ACC112 (cell line): ENCODE results near the gene KHK.

Experiments
- H2AFZ ChIP-seq: fragments of 200-600 bp; sonication (generic); one replicate; pipeline ENCODE4 v1.6.0; 2017; ENCODE audit warnings: antibody characterized with exemption, low read length; ENCODE audit not compliant: unreplicated experiment
- H3K27ac ChIP-seq: fragments of 200-600 bp; sonication (generic); 2 replicates; pipeline ENCODE4 v1.5.1; 2014; ENCODE audit warnings: low read depth, mild to moderate bottlenecking, antibody characterized with exemption, low read length, moderate library complexity
- H3K27me3 ChIP-seq: fragments of 200-600 bp; sonication (generic); 2 replicates; pipeline ENCODE4 v1.6.1; 2014; ENCODE audit warnings: mild to moderate bottlenecking, antibody characterized with exemption, low read length, moderate library complexity, mixed read lengths; ENCODE audit not compliant: insufficient read depth
- H3K36me3 ChIP-seq: fragments of 200-600 bp; sonication (generic); 2 replicates; pipeline ENCODE4 v1.6.1; 2016; ENCODE audit warnings: mild to moderate bottlenecking, antibody characterized with exemption, low read length, moderate library complexity, mixed read lengths; ENCODE audit not compliant: insufficient read depth
- H3K4me1 ChIP-seq: fragments of 200-600 bp; sonication (generic); one replicate; pipeline ENCODE4 v1.6.1; 2016; ENCODE audit warnings: low read length, mixed read lengths; ENCODE audit not compliant: insufficient read depth, unreplicated experiment, control insufficient read depth
- H3K4me3 ChIP-seq: fragments of 200-600 bp; sonication (generic); 2 replicates; pipeline ENCODE4 v1.5.1; 2014; ENCODE audit warnings: mild to moderate bottlenecking, low read depth, low read length
- H3K79me2 ChIP-seq: fragments of 200-600 bp; sonication (generic); one replicate; pipeline ENCODE4 v1.6.0; 2016; ENCODE audit warnings: low read length; ENCODE audit not compliant: control insufficient read depth, unreplicated experiment, insufficient read depth

KHK gene

DNA sequence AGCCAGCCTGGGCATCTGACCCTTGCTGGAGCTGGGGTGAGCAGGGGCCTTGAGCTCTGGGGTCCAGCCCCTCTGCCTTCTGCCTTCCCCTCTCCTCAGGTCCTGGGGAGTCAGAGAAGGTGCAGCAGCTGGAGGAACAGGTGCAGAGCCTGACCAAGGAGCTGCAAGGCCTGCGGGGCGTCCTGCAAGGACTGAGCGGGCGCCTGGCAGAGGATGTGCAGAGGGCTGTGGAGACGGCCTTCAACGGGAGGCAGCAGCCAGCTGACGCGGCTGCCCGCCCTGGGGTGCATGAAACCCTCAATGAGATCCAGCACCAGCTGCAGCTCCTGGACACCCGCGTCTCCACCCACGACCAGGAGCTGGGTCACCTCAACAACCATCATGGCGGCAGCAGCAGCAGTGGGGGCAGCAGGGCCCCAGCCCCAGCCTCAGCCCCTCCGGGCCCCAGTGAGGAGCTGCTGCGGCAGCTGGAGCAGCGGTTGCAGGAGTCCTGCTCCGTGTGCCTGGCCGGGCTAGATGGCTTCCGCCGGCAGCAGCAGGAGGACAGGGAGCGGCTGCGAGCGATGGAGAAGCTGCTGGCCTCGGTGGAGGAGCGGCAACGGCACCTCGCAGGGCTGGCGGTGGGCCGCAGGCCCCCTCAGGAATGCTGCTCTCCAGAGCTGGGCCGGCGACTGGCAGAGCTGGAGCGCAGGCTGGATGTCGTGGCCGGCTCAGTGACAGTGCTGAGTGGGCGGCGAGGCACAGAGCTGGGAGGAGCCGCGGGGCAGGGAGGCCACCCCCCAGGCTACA is 4.4 kb upstream of the KHK start:
- Histone ChIP-seq H3K27me3 (no peaks in the 10 kb centered on the region), H3K4me1 (peaks cover 24% of the 10 kb centered on the region), H3K36me3 (no peaks in the 10 kb centered on the region), H3K79me2 (peaks cover 25% of the 10 kb centered on the region), H3K27ac (no peak overlapping the region), H2AFZ (no peak overlapping the region), H3K4me3 (no peak overlapping the region)

DNA sequence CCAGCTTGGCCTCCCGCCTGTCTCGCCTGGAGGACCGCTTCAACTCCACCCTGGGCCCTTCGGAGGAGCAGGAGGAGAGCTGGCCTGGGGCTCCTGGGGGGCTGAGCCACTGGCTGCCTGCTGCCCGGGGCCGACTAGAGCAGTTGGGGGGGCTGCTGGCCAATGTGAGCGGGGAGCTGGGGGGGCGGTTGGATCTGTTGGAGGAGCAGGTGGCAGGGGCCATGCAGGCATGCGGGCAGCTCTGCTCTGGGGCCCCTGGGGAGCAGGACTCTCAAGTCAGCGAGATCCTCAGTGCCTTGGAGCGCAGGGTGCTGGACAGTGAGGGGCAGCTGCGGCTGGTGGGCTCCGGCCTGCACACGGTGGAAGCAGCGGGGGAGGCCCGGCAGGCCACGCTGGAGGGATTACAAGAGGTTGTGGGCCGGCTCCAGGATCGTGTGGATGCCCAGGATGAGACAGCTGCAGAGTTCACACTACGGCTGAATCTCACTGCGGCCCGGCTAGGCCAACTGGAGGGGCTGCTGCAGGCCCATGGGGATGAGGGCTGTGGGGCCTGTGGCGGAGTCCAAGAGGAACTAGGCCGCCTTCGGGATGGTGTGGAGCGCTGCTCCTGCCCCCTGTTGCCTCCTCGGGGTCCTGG is 3.7 kb upstream of the KHK start:
- H3K79me2 ChIP-seq: peaks cover 25% of the 10 kb centered on the region
- H3K4me1 ChIP-seq: peaks cover 23% of the 10 kb centered on the region
- no peaks in the 10 kb centered on the region for H3K27me3 ChIP-seq
- no peaks in the 10 kb centered on the region for H3K36me3 ChIP-seq
- no peak overlapping the region for H3K4me3 ChIP-seq
- H3K27ac ChIP-seq: no peak overlapping the region
- H2AFZ ChIP-seq: no peak overlapping the region

DNA sequence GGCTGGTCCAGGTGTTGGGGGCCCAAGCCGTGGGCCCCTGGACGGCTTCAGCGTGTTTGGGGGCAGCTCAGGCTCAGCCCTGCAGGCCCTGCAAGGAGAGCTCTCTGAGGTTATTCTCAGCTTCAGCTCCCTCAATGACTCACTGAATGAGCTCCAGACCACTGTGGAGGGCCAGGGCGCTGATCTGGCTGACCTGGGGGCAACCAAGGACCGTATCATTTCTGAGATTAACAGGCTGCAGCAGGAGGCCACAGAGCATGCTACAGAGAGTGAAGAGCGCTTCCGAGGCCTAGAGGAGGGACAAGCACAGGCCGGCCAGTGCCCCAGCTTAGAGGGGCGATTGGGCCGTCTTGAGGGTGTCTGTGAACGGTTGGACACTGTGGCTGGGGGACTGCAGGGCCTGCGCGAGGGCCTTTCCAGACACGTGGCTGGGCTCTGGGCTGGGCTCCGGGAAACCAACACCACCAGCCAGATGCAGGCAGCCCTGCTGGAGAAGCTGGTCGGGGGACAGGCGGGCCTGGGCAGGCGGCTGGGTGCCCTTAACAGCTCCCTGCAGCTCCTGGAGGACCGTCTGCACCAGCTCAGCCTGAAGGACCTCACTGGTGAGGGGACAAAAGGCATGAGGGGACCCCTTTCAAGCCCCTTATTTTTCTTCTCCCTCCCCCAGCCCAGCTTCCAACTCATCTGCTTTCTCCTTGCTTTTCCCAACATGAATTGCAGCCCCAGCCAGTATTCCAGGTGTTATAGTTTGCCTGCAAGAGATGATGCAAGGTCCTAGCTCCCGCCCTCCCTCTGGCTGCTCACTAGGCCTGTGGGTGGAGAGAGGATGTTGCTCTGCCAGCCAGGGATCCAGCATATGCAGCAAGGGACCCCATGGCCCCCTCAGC is 2.9 kb upstream of the KHK start:
- no peaks in the 10 kb centered on the region for H3K36me3 ChIP-seq
- H3K4me3 ChIP-seq: no peak overlapping the region
- H3K4me1 ChIP-seq: peaks cover 21% of the 10 kb centered on the region
- H2AFZ ChIP-seq: no peak overlapping the region
- no peaks in the 10 kb centered on the region for H3K27me3 ChIP-seq
- no peak overlapping the region for H3K27ac ChIP-seq
- H3K79me2 ChIP-seq: peaks cover 23% of the 10 kb centered on the region

DNA sequence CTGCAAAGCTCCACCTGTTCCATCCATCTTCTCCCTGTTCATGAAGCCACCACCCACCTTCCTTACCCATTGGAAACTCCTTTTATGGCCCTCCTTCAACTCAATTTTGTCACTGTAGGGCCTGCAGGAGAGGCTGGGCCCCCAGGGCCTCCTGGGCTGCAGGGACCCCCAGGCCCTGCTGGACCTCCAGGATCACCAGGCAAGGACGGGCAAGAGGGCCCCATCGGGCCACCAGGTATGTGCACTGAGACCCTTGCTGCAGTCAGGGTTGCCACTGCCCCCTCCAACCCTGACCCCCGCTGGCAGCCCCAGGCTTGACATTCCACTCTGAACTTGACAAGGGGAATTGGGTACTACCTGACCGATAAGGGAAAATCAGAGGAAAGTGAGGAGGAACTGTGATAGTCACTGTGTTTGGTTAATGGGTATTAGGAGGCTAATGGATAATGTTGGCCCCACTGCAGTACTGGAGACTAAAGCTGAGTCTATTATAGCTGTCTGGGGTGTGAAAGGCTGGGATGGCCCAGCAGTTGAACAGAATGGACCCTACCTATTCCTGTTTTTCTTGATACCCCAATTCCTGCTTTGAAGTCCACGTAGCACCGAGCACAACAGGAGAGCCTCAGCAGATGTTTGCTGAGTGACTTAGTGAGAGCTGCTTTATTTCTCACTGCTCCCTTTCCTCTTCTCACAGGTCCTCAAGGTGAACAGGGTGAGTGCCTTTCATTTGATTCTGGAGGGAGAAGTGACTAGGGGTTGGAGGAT is 2.1 kb upstream of the KHK start:
- Histone ChIP-seq H3K4me1 (peaks cover 21% of the 10 kb centered on the region), H3K4me3 (no peak overlapping the region), H3K79me2 (peaks cover 15% of the 10 kb centered on the region), H3K27ac (no peak overlapping the region), H3K27me3 (no peaks in the 10 kb centered on the region), H2AFZ (no peak overlapping the region), H3K36me3 (no peaks in the 10 kb centered on the region)

DNA sequence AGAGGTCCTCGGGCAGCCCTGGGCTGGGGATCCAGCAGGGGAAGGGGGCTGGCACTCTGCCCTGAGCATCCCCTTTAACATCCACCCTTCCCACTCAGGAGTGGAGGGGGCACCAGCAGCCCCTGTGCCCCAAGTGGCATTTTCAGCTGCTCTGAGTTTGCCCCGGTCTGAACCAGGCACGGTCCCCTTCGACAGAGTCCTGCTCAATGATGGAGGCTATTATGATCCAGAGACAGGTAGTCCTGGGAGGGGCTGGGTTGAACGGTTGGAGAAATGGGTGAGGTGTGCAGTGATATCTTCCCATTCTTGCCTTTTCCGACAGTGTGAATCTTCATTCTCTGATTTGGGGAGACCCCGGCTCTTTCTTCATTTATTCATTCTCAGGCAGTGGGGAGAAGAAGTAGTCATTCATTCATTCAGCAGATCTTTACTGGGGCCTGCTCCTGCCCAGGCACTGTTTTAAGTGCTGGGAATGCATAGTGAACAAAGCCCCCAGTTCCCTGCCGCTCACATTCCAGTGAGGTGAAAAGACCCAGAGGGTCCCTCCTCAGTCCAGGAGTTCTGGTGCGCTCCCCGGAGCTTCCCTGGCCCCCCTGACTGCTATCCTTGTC is 1.4 kb upstream of the KHK start:
- H3K27ac ChIP-seq: no peak overlapping the region
- peaks cover 8% of the 10 kb centered on the region for H3K79me2 ChIP-seq
- H3K27me3 ChIP-seq: no peaks in the 10 kb centered on the region
- no peaks in the 10 kb centered on the region for H3K36me3 ChIP-seq
- peaks cover 16% of the 10 kb centered on the region for H3K4me1 ChIP-seq
- H2AFZ ChIP-seq: no peak overlapping the region
- H3K4me3 ChIP-seq: peak overlapping the region; percentile 94

DNA sequence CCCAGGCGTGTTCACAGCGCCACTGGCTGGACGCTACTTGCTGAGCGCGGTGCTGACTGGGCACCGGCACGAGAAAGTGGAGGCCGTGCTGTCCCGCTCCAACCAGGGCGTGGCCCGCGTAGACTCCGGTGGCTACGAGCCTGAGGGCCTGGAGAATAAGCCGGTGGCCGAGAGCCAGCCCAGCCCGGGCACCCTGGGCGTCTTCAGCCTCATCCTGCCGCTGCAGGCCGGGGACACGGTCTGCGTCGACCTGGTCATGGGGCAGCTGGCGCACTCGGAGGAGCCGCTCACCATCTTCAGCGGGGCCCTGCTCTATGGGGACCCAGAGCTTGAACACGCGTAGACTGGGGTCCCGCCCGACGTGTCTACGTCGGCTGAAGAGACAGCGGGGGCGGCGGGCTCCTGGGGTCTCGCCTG is 891 bp upstream of the KHK start:
- Histone ChIP-seq H3K36me3 (no peaks in the 10 kb centered on the region), H2AFZ (peak overlapping the region; percentile 90), H3K27ac (0 out of 2 replicates have a peak overlapping the region, but pooled peaks have one; percentile 39), H3K79me2 (peaks cover 3% of the 10 kb centered on the region), H3K27me3 (no peaks in the 10 kb centered on the region), H3K4me3 (peak overlapping the region; percentile 94), H3K4me1 (peaks cover 10% of the 10 kb centered on the region)

DNA sequence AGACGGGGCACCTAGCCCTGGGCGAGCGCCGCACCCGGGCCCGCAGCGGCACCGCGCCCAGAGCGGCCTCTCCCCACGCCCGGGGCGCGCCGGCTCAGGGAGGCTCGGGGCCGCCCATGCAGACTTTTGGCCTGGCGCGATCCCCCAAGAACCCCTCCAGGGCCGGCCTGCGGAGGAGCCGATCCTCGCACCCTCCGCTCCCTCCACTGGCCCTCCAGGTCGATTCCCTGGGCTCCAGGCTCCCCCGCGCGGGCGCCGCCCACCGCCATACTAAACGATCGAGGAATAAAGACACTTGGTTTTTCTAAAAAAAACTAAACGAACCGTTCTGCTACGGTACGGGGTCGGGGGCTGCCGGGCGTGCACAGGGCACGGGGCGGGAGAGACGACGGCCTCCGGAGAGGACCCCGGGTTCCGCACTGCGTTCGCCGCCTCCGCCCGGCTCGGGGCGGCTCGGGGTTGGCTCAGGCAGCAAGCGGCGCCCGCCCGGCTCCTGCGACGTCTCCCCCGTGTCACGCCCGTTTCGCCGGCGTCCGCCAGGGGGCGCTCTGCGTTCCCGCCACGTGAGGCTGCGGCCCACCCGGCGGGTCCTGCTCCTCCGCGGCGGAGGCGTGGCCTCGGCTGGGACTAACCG is 365 bp upstream of the KHK start:
- Histone ChIP-seq H3K27me3 (no peaks in the 10 kb centered on the region), H2AFZ (peak overlapping the region; percentile 90), H3K79me2 (peaks cover 3% of the 10 kb centered on the region), H3K4me1 (peaks cover 7% of the 10 kb centered on the region), H3K27ac (0 out of 2 replicates have a peak overlapping the region, but pooled peaks have one; percentile 39), H3K36me3 (no peaks in the 10 kb centered on the region), H3K4me3 (peak overlapping the region; percentile 94)

DNA sequence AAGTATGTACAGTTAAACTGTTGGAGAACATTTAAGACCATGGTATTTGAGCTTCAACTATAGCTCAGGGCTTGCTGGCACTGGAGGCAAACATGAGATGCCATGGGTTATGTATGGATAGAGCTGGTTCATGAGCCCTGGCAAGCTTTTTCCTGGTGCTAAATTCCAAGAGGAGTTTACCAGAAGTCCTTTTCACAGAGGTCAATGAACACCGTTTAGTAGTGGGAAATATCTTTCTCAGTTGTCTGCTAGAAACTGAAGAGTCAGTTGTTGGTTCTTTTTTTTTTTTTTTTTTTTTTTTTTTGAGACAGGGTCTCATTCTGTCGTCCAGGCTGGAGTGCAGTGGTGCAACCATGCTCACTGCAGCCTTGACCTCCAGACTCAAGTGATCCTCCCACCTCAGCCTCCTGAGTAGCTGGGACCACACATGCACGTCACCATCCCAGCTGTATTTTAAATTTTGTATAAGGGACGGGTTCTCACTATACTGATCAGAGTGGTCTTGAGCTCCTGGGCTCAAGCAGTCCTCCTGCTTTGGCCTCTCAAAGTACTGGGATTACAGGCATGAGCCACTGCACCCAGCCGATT is 1.3 kb downstream of the KHK start:
- Histone ChIP-seq H3K79me2 (no peaks in the 10 kb centered on the region), H2AFZ (no peak overlapping the region), H3K4me3 (no peak overlapping the region), H3K27me3 (no peaks in the 10 kb centered on the region), H3K27ac (no peak overlapping the region), H3K4me1 (no peaks in the 10 kb centered on the region), H3K36me3 (no peaks in the 10 kb centered on the region)

DNA sequence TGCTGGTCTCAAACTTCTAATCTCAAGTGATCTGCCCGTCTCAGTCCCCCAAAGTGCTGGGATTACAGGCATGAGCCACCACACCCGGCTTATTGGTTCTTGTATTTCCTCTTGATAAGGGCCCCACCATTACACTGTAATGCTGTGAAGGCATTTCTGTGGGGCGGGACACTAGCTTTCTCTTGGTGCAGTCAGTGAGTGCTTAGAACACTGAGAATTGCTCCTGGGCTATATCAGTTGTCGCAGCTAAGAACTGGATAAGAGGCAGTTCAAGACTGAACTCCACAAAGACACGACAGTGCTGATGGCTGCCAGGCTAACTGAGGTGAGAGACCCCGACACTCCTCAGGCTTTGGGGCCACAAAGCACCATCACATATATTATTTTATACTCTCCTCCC is 2.1 kb downstream of the KHK start:
- Histone ChIP-seq H3K4me3 (no peak overlapping the region), H3K4me1 (no peaks in the 10 kb centered on the region), H3K36me3 (no peaks in the 10 kb centered on the region), H3K79me2 (no peaks in the 10 kb centered on the region), H3K27ac (no peak overlapping the region), H3K27me3 (no peaks in the 10 kb centered on the region), H2AFZ (no peak overlapping the region)
